OCI-LY7 (cell line): ENCODE data around the gene APBA3.

Experiments
- CTCF ChIP-seq: fragments of 200-600 bp; sonication (generic); conservative IDR thresholded peaks from 2 replicates; pipeline ENCODE4 v1.5.1; 2014; ENCODE audit warnings: mild to moderate bottlenecking, antibody characterized with exemption, low read length, moderate library complexity, mixed read lengths
- EZH2phosphoT487 ChIP-seq: fragments of 200-600 bp; sonication (generic); IDR thresholded peaks from 2 replicates; pipeline ENCODE4 v1.6.1; 2018; ENCODE audit warnings: low read depth, borderline replicate concordance, mild to moderate bottlenecking, mixed run types, antibody characterized with exemption, low read length, moderate library complexity, mixed read lengths

GRCh38 chr19:3782330-3782729 is 20.8 kb upstream of the APBA3 start:
- no peak for TF ChIP-seq CTCF
- no peak for TF ChIP-seq EZH2phosphoT487
